Activated naive CD8-positive, alpha-beta T cell treated with anti-CD3 and anti-CD28 coated beads, Interleukin-2, amount 10 ng/mL, durations not matched to agents 7 days and 5 days (primary cell): Measurements from ENCODE around the gene ASPA. TPM values are rescaled to one million over a fixed set of nuclear protein-coding genes. Genes with fewer than 3 reads are reported as not detected.

Experiments used
- ATAC-seq: fragments of 150-1000 bp; cut with Tn5 transposase; one replicate; pipeline ENCODE4 v1.10.0; 2021; ENCODE audit warnings: low read depth, moderate library complexity
- POLR2A ChIA-PET: fragments of 350-600 bp; sonication (Branson Sonifier 250); formaldehyde crosslinking; loops from one replicate; lab custom pipeline; 2021; ENCODE audit warnings: antibody characterized with exemption; lab: Charles Lee
- DNase-seq: peaks from one replicate; pipeline ENCODE4 v3.0.0; 2021
- H3K27ac Mint-ChIP-seq: one replicate; pipeline ENCODE4 v1.8.0; 2022; ENCODE audit warnings: mild to moderate bottlenecking, mixed read lengths
- H3K27me3 Mint-ChIP-seq: one replicate; pipeline ENCODE4 v1.8.0; 2022; ENCODE audit warnings: mild to moderate bottlenecking, moderate library complexity, mixed read lengths
- H3K36me3 Mint-ChIP-seq: one replicate; pipeline ENCODE4 v1.8.0; 2021; ENCODE audit warnings: mild to moderate bottlenecking, mixed read lengths
- H3K4me1 Mint-ChIP-seq: one replicate; pipeline ENCODE4 v1.8.0; 2021; ENCODE audit warnings: mixed read lengths
- H3K4me3 Mint-ChIP-seq: one replicate; pipeline ENCODE4 v1.8.0; 2022; ENCODE audit warnings: mild to moderate bottlenecking, moderate library complexity, mixed read lengths
- H3K9me3 Mint-ChIP-seq: one replicate; pipeline ENCODE4 v1.8.0; 2021; ENCODE audit warnings: mixed read lengths
- total RNA-seq, 2 experiments: library from RNA; stranded (reverse); gene quantifications; one replicate each; pipeline ENCODE4 v1.2.3, GENCODE V29; 2021

The ASPA gene
- total RNA-seq, 2 experiments from 2014 or later, result not detected

DNA sequence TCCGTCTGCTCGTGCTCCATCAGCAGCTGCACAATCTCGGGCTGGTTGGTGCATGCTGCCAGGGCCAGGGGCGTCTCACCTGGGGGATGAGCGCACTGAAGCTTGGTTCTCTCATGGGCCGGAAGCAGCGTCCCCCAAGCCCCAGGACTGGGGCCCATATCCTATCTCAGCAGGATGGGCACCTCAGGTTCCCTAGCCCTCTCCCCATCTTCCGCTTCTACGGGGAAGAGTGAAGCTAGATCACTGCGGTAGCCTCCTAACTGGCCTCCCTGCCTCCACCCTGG, 57.0 kb downstream of the ASPA start:
- ATAC-seq, result no peak
- peaks cover 7% of the 10 kb centered on the region for H3K27me3 Mint-ChIP-seq
- no peak for DNase-seq
- H3K4me1 Mint-ChIP-seq, result peaks cover 4% of the 10 kb centered on the region
- H3K27ac Mint-ChIP-seq, result no peak overlapping the region
- H3K9me3 Mint-ChIP-seq, result no peaks in the 10 kb centered on the region
- POLR2A ChIA-PET, result no interaction called here
- H3K4me3 Mint-ChIP-seq, result no peak overlapping the region
- H3K36me3 Mint-ChIP-seq, result no peaks in the 10 kb centered on the region

DNA sequence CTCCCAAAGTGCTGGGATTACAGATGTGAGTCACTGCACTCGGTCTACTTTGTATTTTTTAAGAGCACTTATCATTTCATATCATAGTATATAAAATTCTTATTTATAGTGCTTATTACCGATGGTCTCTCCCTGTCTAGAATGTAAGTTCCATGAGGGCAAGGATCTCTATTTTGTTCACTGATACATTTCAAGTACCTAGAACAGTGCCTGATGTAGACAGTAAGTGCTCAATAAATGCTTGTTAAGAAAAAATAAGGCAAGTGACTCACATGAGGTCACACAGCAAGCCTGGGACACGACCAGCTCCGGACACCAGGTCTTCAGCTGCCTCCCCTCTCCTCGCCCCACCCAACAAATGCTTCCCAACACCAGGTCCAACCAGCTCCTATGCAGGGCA, 58.0 kb downstream of the ASPA start:
- H3K27me3 Mint-ChIP-seq, result peaks cover 11% of the 10 kb centered on the region
- no peak for DNase-seq
- POLR2A ChIA-PET, result no interaction called here

DNA sequence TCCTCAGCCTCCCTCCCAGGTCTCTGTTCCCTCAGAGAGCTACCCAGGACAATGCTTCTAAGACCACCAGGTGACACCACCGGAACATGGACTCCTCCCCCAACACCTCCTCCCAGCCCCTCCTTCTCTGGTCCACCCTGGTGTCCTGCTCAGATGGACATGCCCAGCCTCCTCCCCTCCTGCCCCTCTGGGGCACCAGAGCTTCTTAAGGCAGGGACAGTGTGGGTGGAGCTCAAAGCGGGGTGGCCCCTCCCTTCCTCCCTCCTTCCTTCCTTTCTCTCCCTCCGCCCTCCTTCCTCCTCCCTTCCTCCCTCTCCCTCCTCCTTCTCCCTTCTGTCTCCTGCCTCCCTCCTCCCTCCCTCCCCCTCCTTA, 59.1 kb downstream of the ASPA start:
- ATAC-seq, result peak; percentile 51
- no peak for DNase-seq
- peak overlapping the region; percentile 30 for H3K4me3 Mint-ChIP-seq
- POLR2A ChIA-PET, result no interaction called here
- H3K9me3 Mint-ChIP-seq, result no peaks in the 10 kb centered on the region
- no peak overlapping the region for H3K27ac Mint-ChIP-seq
- H3K27me3 Mint-ChIP-seq, result peaks cover 11% of the 10 kb centered on the region
- H3K4me1 Mint-ChIP-seq, result peaks cover 4% of the 10 kb centered on the region
- H3K36me3 Mint-ChIP-seq, result no peaks in the 10 kb centered on the region

More for the DNA sequence above, 58.0 kb downstream of the ASPA start:
- H3K27ac Mint-ChIP-seq, result no peak overlapping the region
- H3K4me1 Mint-ChIP-seq, result peaks cover 4% of the 10 kb centered on the region
- ATAC-seq, result no peak
- no peaks in the 10 kb centered on the region for H3K36me3 Mint-ChIP-seq
- H3K9me3 Mint-ChIP-seq, result no peaks in the 10 kb centered on the region
- no peak overlapping the region for H3K4me3 Mint-ChIP-seq

DNA sequence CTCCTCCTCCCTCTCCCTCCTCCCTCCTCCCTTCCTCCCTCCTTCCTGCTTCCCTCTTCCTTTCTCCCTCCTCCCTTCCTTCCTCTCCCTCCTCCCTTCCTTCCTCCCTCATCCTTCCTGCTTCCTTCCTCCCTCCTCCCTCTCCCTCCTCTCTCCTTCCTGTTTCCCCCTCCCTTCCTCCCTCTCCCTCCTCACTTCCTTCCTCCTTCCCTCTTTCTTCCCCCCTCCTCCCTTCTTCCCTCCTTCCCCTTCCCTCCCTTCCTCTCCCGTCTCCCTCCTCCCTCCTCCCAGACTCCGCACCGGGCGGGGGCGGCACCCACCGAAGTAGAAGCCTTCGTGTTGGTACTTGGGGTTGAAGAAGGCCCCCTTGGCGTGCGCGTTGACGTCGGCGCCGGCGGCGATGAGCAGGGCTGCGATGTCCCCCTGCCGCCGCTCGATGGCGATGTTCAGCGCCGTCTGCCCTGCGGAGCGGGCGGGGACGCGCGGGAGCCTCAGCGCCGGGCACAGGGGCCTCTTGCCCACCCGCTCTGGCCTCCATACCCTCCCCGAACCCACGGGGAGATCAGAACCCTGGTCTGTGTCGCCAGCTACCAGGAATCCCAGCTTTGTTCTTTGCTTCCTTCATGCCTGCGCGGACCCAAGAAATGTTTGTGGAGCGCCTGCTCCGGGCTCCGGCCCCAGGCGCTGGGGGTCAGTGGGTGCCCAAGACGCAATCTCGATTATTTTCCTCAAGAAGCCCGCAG, 59.6 kb downstream of the ASPA start:
- Mint-ChIP-seq H3K9me3 (no peaks in the 10 kb centered on the region), H3K4me1 (peaks cover 9% of the 10 kb centered on the region), H3K36me3 (no peaks in the 10 kb centered on the region), H3K27me3 (peaks cover 14% of the 10 kb centered on the region), H3K4me3 (peak overlapping the region; percentile 59), H3K27ac (no peak overlapping the region)
- DNase-seq, result peak; percentile 75
- POLR2A ChIA-PET, result no interaction called here
- ATAC-seq, result peak; percentile 77

DNA sequence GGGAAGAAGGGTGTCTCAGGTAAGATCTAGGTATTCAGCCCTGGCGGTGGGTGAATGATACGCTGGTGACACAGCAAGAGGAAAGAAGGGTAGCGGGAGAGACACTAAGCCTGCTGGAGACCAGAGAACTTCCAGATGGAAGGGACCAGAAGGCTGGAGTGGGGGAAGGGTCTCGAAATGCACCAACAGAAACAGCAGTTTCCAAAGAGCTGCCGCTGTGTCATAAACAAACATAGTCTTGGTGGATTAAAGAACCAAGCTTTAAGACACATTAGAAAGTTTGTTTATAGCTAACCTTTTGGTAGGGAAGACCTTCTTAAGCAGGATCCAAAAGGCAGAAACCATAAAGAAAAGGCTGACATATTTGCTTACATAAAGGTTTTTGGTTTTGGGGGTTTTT, 60.9 kb downstream of the ASPA start:
- Mint-ChIP-seq H3K9me3 (no peaks in the 10 kb centered on the region), H3K27me3 (peaks cover 17% of the 10 kb centered on the region), H3K27ac (no peak overlapping the region), H3K36me3 (no peaks in the 10 kb centered on the region), H3K4me1 (peaks cover 10% of the 10 kb centered on the region), H3K4me3 (no peak overlapping the region)
- POLR2A ChIA-PET, result no interaction called here
- ATAC-seq (no peak), DNase-seq (no peak)

DNA sequence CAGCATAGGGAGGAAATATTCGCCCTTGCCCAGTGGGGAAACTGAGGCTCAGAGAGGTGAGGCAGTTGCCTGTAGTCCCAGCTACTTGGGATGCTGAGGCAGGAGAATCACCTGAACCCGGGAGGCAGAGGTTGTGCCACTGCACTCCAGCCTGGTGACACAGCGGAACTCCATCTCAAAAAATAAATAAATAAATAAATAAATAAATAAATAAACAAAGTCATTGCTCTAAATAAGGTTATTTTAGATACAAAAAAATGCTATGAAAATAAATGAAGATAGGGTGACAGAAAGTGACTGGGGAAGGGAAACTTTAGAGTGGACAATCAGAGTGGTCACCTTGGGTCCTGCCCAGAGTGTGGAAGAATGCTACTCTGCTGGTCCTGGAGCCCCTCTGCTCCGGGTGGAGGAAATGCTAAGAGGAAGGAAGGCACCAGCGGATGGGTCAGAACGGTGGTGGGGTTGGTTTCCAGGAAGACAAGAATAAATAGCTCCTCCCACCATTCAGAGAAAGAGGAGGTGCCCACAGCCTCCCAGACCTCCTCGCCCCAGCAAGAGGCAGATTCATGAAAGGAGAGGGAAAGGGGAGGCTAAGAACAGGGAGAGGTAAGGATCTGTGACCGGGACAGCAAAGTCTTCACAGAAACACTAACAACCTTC, 64.2 kb downstream of the ASPA start:
- no peaks in the 10 kb centered on the region for H3K36me3 Mint-ChIP-seq
- ATAC-seq (no peak), DNase-seq (no peak)
- no peaks in the 10 kb centered on the region for H3K9me3 Mint-ChIP-seq
- POLR2A ChIA-PET, result no interaction called here
- peaks cover 20% of the 10 kb centered on the region for H3K27me3 Mint-ChIP-seq
- peak overlapping the region; percentile 28 for H3K4me3 Mint-ChIP-seq
- peak overlapping the region; percentile 60 for H3K27ac Mint-ChIP-seq
- H3K4me1 Mint-ChIP-seq, result peaks cover 7% of the 10 kb centered on the region

DNA sequence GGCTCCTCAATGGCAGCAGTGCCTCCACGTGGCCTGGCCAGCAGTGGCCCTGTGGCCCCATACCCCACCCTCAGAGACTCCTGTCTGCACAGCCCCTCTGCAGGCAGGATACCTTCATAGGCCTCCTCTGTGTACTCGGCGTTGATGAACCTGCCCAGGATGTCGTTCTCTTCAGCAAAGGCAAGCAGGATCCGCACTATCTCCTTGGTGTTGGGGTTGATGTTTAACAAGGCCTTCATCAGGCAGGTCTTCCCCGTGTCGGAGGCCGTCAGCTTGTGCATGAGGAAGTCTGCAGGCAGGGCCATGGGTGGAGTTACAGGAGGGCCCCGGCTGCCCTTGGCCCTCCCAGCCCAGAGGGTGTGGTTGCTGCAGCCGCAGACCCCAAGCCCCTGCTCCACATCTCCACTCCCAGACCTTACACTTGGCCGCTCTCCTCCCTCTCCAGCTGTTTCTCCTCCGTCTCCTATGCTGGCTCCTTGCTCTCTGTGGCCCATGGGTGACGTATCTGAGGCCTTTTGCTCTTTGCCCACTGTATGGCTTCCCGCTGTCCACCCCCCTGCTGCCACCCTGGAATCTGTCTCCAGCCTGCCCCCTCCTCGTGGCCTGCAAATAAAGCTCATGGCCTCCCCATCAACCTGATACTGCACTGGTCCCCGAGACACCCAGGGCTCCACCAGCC, 66.8 kb downstream of the ASPA start:
- DNase-seq, result no peak
- peaks cover 14% of the 10 kb centered on the region for H3K27me3 Mint-ChIP-seq
- no peak overlapping the region for H3K27ac Mint-ChIP-seq
- peaks cover 7% of the 10 kb centered on the region for H3K4me1 Mint-ChIP-seq
- no peak overlapping the region for H3K4me3 Mint-ChIP-seq
- no peaks in the 10 kb centered on the region for H3K36me3 Mint-ChIP-seq
- POLR2A ChIA-PET, result no interaction called here
- ATAC-seq, result no peak
- H3K9me3 Mint-ChIP-seq, result no peaks in the 10 kb centered on the region

DNA sequence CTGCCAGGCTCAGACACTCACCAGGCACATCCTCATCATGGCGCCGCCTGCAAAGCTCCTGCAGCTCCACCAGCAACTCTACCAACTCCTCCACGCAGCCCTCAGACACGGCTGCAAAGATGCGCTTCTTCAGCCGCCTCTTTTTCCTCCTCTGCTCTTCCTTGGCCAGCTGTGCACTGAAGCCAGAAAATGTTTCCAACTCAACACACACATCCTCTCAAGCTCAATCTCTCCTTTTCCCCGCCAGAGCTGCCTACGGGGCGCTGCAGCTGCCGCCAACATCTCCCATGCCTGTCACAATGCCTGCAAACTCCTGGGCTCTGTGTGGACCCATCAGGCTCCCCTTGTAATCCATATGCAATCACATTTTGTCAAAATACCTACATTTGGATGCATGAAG, 67.7 kb downstream of the ASPA start:
- no peak for ATAC-seq
- peak overlapping the region; percentile 32 for H3K27ac Mint-ChIP-seq
- peaks cover 7% of the 10 kb centered on the region for H3K4me1 Mint-ChIP-seq
- no peaks in the 10 kb centered on the region for H3K9me3 Mint-ChIP-seq
- no peak overlapping the region for H3K4me3 Mint-ChIP-seq
- DNase-seq, result no peak
- no peaks in the 10 kb centered on the region for H3K36me3 Mint-ChIP-seq
- POLR2A ChIA-PET, result no interaction called here
- peaks cover 8% of the 10 kb centered on the region for H3K27me3 Mint-ChIP-seq

DNA sequence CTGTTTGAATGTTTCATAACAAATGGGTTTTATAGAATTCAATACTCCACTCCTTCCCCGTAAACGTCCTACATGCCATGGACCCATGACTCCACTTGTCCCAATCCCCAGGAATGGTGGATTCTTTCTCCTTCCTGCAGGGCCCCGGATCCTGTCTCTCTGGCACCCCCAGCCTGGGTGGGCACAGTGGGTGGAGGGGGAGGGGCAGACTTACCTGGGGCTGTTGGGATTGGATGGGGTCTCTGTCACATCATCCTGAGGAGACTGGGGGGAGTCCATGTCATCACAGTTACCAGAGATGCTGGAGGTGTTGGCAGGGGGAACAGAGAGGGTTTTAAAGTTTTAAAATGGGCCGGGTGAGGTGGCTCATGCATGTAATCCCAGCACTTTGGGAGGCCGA, 68.6 kb downstream of the ASPA start:
- DNase-seq, result no peak
- Mint-ChIP-seq H3K36me3 (no peaks in the 10 kb centered on the region), H3K27me3 (peaks cover 9% of the 10 kb centered on the region), H3K27ac (no peak overlapping the region), H3K9me3 (peaks cover under 1% of the 10 kb centered on the region), H3K4me1 (peaks cover 7% of the 10 kb centered on the region), H3K4me3 (no peak overlapping the region)
- ATAC-seq, result no peak
- POLR2A ChIA-PET, result no interaction called here

DNA sequence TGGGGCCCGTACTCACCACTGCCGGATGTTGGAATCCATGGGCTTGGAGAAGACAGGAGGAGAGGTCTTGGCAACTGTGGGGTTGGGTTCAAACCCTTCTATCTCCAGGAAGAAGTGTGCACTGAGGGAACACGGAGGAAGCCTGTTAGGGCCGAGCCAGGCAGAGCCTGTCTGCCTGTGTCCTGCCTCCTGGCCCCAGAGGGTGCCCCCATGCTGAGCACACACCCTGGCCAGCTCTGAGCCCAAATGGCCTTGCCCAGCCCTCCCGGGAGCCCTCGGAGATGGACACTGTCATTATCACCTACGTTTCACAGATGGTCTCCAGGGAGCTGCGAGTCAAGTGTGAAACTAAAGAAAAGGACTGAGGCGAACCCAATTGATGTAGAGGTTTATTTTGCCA, 69.4 kb downstream of the ASPA start:
- Mint-ChIP-seq H3K9me3 (peaks cover 3% of the 10 kb centered on the region), H3K4me1 (peaks cover 5% of the 10 kb centered on the region), H3K27ac (no peak overlapping the region), H3K4me3 (no peak overlapping the region), H3K36me3 (no peaks in the 10 kb centered on the region), H3K27me3 (peaks cover 11% of the 10 kb centered on the region)
- POLR2A ChIA-PET, result no interaction called here
- DNase-seq (no peak), ATAC-seq (no peak)

DNA sequence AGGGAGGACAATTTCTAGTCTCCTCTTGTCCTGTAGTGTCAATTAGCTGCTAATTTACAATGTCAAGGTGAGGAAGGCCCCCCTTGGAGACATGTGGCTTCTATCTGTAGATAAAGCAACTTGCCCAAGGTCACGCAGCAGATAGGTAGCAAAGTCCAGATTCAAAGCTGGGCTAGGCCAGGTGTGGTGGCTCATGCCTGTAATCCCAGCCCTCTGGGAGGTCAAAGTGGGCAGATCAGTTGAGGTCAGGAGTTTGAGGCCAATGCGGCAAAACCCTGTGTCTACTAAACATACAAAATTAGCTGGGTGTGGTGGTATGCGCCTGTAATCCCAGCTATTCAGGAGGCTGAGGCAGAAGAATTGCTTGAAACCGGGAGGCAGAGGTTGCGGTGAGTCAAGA, 70.7 kb downstream of the ASPA start:
- no peak overlapping the region for H3K27ac Mint-ChIP-seq
- peaks cover 8% of the 10 kb centered on the region for H3K27me3 Mint-ChIP-seq
- POLR2A ChIA-PET, result no interaction called here
- no peak for ATAC-seq
- H3K36me3 Mint-ChIP-seq, result no peaks in the 10 kb centered on the region
- H3K9me3 Mint-ChIP-seq, result peaks cover 3% of the 10 kb centered on the region
- no peak for DNase-seq
- peaks cover 1% of the 10 kb centered on the region for H3K4me1 Mint-ChIP-seq
- no peak overlapping the region for H3K4me3 Mint-ChIP-seq

DNA sequence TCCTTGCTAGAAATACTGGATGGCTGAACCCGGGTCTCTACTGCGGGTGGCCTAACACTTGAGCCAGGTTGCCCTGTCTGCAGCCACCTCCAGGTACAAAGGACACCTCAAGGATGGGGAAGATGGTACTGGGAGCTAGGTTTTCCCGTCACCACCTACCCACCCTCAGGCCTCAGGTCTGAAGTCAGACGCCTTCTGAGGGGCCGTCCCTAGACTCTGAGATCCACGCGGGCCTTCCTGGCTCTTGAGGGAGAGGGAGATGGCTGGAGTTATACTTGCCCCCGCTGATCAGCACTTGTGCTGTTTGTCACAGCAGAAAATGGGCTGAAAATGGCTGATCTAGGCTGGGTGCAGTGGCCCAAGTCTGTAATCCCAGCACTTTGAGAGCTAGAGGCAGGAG, 71.2 kb downstream of the ASPA start:
- DNase-seq (no peak), ATAC-seq (no peak)
- Mint-ChIP-seq H3K27ac (no peak overlapping the region), H3K36me3 (no peaks in the 10 kb centered on the region), H3K9me3 (peaks cover 3% of the 10 kb centered on the region), H3K4me1 (peaks cover 1% of the 10 kb centered on the region), H3K27me3 (peaks cover 7% of the 10 kb centered on the region), H3K4me3 (no peak overlapping the region)
- POLR2A ChIA-PET, result interaction anchor here (0.6 kb wide), 1 partner anchor 13 kb away, joined by 6 read pairs; no protein-coding TSS in a partner anchor

DNA sequence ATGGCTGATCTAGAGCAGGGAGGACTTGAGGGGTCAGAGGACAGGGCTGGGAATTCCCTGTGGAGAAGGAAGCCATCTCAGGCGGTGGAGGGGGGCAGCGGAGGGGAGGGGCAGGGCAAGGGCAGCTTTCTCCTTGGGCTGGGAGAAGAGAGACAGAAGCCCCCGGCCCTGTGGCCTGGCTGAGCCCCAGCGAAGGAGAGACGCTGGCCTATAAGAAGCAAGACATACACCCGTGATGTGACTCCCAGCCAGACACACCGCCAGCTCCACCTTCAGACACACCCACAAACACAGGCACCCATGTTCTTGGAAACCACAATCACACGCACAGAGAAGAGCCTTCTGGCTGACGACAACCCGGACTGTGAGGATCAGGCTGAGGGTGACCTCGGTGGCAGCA, 71.8 kb downstream of the ASPA start:
- Mint-ChIP-seq H3K27me3 (peaks cover 7% of the 10 kb centered on the region), H3K9me3 (peaks cover 3% of the 10 kb centered on the region), H3K36me3 (no peaks in the 10 kb centered on the region), H3K4me3 (no peak overlapping the region), H3K4me1 (peaks cover 1% of the 10 kb centered on the region), H3K27ac (no peak overlapping the region)
- no peak for ATAC-seq
- no peak for DNase-seq
- POLR2A ChIA-PET, result interaction anchor here (0.6 kb wide), 1 partner anchor 13 kb away, joined by 6 read pairs; no protein-coding TSS in a partner anchor
